HuH-7.5 (cell line): Measurements from ENCODE around the gene GLE1.
"Not testable (repeated sequence)": the region's sequence is repeated elsewhere in the genome, so short reads cannot be mapped to it uniquely, and the experiment has no call there.

Experiments used
- DNase-seq: peaks from one replicate; pipeline ENCODE4 v3.0.0; 2011; ENCODE audit warnings: low spot score

GLE1 gene

DNA sequence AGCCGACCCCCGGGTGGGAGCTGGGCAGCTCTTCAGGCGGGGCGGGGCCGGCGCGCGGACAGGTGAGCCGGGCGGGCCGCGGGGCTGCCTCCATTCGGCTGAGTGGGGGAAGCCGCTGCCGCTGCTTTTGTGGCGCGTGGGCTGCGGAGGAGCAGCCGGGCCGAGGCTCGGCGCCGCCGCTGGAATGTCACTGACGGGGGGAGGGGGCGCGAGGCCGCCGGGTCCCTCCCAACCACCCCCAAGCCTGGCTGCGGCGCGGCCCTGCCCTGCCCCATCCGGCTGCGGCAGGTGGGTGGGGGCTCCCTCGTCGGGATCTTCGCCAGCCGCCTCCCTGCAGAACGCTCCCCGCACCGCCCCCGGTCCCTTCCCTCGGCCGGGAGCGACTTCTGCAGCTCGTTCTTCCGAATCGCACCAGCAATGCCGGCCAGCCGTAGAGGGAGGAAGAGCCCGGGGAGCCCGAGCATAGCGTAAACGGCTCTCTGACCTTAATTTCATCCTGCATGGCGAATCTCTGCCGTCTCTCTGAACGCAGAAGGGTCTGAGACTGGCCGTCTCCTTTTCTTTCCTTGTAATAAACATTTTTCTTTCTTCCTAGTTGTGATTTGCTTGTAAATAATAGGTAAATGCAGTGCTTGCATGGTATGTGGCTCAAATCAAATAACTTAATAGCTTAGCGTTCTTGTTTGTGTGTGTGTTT, 48.4 kb downstream of the GLE1 start:
- peak; percentile 45 for DNase-seq

DNA sequence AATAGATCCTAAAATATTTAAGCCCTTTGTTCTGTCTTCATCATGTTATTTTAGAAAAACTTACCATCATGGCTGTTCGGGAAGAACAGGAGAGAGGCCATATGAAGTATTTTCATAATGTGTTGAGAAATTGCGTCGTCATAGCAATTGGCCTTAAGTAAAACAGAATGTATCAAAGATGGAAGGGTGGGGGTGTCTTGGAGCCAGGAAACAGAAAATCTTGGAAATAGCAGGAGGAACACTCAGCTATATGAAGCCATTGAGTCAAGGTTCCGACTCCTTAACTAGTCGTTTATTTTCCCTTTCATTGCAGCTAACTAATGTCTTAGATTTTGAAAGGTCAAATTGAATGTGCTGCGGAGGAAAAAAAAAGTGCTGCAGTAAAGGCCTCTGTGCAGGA, 49.2 kb downstream of the GLE1 start:
- no peak for DNase-seq

DNA sequence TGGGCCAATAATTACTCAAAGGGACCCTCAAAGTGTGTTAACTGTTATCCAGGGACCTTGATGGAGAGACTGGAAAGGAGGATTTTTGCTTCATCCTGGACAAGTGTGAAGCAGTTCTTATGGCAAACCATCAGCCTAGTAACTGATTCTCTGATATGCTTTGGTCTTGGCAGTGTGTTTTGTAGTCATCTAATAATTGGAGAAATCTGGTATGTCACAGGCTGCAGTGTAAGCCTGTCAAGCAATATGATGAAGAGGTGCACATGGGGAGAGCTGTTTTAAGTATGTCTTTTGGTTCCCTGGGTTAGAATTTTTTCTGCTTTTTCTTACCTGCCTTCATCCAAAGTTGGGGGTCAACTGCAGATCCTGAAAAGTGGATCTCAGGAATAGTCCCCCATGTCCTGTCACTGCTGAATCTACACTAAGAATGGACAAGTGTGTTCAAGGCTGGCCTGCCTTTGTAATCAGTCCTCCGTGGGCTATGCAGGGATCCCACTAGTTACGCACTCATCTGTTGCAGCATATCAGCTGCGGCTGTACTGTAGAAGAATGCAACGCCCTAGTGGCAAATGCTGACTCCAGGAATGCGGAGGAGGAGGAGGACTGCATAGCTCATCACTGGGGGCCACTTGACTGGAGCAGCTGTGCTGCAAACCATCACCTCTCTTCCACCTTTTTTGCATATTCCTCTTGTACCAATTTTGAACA, 49.8 kb downstream of the GLE1 start:
- DNase-seq: peak; percentile 75

DNA sequence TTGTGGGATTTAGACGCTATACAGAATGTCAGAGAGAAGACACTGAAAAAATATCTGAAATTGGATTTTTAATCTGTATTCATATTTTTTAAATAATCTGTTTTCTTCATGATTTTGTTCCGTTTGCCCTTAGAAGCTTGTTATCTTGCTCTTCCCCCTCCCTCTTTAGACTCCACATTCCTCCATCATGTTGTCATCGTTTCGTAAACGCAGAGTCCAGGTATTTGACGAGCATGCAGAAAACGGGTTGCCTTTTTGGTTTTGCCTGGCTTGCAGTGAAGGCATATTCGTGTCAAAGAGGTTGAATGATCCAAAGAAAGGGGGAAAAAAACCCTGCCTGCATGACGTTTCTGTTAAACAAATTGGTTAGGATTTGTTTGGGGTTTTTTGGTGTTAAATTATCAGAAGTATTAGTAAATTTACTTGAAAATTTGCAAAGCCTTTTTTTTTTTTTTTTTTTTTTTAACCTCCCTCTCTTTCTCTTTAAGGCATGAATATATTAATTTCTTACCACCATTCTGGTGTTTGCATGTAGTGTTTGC, 50.7 kb downstream of the GLE1 start:
- DNase-seq: peak; percentile 83

DNA sequence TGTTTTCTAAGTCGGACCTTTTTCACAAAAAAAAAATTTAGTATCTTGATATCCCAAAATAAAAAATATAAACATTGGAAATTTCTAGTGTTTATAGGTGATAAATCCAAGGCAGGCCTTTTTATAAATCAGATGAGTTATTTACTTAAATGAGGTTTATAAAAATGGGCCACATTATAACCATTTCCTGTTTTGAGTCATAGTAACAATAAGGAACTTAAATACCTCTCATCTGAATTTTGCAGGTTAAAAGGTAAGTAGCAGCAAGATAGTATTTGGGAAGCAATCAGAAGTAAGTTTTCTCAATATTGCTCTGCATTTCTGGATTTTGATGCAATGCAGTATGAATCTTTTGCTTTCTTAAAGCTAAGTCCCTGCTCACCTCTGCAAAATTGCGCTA, 51.8 kb downstream of the GLE1 start:
- DNase-seq: no peak

DNA sequence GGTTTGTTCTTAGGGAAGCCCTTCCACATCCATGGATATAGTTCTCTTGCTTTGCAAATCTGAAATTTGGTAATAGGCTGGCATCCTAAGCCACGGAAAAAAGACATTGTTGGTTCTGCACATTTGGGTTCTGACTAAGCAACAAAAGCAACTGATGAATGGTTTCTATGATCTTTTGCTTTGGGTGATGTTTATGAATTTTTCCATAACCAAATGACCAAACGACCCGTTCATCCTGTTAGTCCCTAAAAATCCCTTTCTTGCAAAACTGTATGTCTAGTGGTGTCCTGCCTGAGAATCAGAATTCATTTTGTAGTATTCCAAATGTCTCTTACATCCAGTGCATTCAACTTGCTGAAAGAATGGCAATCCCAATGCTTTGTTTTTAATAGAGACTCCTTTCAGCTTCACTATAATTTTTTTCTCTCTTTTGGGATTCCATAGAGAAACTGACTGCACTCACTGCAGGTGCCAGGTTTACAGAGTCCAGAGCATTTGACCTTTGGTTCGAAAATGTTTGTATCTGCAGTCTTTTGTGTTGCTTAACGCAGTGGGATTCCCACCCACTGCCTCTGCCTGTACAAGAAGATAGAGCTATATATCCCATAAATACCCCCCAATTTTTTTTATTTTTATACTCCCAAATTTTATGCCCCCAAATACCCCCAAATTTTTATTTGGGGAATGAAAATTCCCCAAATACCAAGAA, 52.6 kb downstream of the GLE1 start:
- DNase-seq: no peak

DNA sequence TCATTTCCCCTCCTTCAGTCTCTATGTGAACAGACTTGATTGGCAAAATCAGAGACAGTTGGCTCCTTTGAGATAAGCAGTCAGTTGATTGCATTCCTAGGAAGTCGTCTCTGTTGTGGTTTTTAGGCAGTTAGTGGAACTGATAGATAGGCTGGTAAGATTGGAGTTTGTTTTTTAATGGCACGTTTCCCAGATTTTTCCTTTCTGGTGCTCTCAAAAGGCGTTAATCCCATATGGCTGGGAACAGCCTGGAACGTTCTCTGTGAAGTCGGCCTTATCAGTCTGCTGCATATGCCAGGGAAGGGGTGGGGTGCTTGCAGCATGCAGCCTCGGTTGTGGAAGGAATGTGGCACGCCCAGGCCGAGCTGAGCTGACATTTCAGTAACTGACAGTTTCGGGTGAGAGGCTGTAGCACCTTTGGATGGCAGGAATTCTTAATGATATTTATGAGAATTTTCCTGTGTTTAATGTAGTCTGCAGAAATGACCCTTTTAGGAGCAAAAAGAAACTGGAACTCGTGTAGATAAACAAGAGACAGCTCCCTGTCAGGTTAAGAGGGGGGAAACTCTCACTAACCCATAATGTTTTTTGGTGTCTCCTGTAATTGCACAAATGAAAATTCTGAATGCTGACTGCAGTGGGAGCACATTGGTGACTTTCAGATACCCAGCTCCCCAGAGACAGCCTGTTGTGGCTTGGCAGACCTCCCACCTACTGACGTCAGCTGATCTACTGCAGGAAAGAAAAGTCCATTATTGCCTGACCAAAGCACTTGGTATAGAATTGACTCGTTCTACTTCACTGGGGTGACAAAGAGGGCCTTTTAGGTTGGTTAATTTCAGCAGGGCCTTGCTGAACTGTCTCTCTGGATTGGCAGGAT, 54.2 kb downstream of the GLE1 start:
- peak; percentile 54 for DNase-seq

DNA sequence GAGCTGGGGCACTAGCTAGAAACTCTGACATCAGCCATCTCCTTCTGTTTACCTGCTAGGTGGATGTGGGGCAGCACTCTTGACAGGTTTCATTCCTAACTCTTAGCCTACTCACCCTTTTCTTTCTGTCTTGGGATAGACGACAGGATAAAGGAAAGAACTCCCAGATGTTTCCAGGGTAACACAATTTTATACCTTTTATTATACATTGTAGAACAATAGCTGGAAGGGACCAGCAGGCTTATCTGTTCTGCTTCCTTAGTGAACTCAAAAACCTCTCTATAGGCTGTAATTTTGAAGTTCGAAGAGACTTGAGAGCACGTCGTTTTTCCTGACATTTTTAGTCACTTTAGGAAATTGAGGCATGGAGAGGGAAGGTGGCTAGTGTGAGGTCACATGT, 61.1 kb downstream of the GLE1 start:
- no peak for DNase-seq

DNA sequence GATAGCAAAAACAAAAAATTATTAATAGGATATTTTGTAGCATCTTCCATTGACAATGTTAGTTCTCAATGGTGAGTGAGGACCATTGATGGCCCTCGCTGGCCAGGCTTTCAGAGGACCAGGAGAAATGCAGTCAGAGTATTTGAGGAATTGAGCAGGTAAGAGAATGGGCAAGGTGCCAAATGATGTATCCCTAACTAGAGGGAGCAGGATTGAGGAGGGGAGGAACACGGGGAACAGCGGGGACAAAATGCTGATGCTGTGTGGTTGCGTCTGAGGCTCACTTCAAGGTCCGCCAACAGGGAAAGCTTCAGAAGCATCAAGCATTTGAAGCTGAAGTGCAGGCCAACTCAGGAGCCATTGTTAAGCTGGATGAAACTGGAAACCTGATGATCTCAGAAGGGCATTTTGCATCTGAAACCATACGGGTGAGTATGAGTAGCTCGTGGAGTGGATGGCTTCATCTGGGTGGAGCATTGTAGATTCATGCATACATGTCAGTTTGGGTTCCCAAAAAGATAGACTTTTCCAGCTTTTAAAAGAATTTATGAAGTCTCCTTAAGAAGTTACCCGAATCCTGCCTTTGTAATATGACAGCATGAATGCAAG, 64.1 kb downstream of the GLE1 start:
- DNase-seq: no peak

DNA sequence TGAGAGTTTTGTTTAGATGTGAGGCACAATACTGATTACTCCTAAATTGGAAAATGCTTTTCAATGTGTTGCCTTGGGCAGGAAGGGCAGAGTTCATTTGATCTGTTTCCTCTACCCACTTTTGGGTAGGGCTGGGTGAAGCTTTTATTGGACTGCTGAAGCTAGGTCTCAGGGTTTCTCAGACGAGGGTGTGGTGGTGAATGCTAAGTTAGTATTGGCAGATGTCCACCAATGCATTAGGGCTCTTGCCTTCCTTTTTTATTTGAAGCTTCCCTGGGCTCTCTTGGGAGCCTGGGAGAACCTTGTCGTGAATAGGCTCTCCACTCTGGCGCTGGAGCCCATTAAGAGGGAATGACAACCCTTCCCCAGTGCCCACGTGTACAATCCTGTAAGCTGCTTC, 71.0 kb downstream of the GLE1 start:
- no peak for DNase-seq

DNA sequence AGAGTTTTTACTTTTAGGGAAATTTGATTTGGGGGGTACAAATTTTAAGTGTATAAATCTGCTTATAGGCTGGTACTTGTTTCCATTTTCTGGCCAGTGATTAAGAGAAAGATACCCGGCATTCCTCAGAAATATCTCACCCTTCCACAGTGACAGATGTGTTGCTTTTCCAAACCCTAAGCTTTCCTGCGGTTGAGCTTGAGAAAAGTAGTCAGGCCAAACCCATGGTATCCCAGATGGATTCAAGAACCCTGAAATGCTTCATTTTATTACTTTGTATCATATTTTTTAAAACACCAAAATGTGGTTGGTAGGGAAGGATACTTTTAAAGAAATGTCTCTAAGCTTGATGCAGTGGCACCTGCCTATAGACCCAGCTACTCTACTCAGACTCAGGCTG, 71.4 kb downstream of the GLE1 start:
- no peak for DNase-seq

DNA sequence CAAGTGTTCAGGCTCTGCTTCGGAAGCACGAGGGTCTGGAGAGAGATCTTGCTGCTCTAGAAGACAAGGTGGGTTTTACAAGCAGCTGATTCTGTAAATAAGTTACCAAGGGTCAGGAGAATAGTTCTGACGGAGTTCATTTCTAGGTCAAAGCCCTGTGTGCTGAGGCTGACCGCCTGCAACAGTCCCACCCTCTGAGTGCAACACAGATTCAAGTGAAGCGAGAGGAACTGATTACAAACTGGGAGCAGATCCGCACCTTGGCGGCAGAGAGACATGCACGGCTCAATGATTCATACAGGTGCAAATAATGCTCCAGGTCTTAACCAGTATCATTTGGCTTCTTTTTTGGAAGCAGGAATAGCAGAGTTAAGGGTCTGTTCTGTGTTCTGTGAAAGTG, 72.7 kb downstream of the GLE1 start:
- no peak for DNase-seq

DNA sequence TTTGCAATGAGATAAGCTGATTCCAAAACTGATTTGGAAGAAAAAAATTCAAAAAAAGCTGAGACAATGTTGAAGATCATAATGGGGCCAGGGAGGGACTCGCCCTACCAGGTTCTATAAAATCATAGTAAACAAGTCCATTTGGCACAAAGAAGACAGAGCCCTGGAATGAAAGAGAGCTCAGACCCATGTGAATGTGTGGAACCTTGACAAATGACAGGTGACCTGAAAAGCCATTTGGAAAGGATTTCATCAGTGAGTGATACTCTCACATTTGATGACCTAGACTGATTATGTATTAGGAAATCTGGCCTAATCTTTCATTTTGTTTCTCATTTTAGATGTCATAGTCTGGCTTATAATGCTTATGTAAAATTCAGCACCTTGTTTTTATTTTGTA, 74.7 kb downstream of the GLE1 start:
- DNase-seq: no peak

DNA sequence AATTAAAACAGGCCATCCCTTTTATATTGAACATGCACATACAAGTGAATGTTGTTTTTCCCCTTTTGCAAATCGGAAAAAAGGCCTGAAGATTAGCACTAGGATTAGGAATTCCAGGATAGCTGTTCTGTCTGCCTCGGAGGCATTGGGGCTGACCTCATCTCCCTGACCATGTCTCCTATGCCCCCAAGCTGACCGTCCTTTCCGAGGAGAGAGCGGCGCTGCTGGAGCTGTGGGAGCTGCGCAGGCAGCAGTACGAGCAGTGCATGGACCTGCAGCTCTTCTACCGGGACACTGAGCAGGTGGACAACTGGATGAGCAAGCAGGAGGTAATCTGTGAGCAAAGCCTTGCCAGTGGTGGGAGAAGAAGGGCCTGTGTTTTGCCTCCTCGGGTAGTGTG, 76.2 kb downstream of the GLE1 start:
- DNase-seq: no peak

DNA sequence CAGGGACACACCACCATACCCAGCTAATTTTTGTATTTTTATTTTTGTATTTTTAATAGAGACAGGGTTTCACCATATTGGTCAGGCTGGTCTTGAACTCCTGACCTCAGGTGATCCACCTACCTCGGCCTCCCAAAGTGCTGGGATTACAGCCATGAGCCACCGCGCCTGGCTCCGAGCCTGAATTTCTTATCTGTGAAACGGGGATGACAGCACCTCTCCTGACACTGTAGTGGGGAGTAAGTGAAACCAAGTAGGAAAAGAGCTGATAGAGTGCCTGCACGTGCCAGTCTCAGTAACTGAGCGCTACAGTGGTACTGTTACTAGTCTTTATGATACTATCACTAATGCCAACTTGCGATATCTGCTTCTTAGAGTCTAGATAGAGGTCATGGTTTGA, 80.6 kb downstream of the GLE1 start:
- DNase-seq: not testable (repeated sequence)

DNA sequence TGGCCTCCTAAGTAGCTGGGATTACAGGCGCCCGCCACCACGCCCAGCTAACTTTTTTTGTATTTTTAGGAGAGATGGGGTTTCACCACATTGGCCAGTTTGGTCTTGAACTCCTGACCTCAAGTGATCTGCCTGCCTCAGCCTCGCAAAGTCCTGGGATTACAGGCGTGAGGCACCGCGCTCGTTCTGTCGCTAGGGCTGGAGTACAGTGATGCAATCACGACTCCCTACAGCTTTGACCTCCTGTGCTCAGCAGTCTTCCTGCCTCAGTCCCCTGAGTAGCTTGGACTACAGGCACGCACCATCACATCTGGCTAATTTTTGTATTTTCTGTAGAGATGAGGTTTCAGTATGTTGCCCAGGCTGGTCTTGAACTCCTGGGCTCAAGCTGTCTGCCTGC, 82.4 kb downstream of the GLE1 start:
- not testable (repeated sequence) for DNase-seq

DNA sequence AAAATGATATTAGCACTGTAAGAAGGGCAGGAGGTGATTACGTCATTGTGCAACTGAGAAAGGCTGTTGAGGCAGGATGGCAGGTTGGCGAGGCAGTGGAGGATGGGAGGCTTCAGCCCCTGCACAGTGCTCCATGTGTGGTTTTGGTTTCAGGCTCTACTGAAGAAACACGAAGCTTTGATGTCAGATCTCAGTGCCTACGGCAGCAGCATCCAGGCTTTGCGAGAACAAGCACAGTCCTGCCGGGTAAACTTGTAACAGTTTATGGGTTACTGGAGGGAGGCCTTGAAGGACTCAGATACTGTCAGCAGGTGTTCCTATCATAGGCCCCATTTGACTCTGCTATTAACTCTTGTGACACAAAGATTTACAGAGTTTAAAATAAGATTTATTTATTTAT, 82.9 kb downstream of the GLE1 start:
- no peak for DNase-seq

DNA sequence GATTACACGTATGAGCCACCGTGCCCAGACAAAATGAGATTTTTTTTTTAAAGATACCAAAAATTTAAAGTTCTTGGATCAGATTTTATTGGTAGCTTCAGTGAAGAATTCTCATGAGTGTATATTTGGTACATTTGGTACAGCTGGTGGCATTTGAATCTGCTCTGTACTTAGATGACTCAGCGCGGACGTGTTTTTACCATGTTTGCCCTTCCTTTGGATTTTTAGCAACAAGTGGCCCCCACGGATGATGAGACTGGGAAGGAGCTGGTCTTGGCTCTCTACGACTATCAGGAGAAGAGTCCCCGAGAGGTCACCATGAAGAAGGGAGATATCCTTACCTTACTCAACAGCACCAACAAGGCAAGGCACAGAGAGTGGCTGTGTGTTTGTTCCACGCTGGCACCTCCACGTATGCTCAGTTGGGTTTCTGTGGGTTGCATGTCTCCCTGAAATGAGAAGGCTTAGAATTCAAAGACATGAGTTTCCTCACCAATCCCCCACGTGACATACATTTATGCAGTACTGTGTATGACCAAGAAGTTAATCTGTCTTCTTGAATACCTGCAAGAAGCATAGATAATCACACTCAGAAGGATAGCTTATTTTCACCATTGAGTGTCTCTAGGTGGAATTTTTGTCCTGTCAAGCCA, 84.2 kb downstream of the GLE1 start:
- no peak for DNase-seq
